ENCODE measurements around the gene SRP72. TPM values are rescaled to one million over a fixed set of nuclear protein-coding genes. Genes with fewer than 3 reads are reported as not detected.

SRP72 gene
- total and polyA plus RNA-seq, 2 donors (not counting 1 experiment from before 2014, with no cell fraction given), result 51.9 to 111 TPM

DNA sequence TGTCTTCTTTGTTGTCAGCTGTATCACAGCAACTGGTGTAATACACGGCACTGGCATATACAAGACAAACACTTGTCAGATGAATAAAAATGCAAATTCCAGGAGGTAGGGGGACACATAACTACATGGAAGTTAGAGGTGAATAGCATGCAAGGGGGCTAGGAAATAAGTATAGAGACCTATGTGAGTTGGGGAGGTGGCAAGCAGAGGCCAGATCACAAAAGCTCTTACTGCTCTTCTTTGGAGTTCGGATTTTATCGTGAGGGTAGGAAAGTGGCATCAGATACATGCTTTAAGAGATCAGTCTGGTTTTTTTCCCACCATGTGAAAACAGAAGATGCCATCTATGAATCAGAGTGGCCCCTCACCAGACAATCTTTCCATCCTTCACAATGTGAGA, 2.8 kb upstream of the SRP72 start:
- Histone ChIP-seq H4K20me1 (ENCODE audit: control insufficient read depth, insufficient read depth, low read length, poor library complexity, severe bottlenecking) (peaks cover 21% of the 10 kb centered on the region), H3K4me3 (ENCODE audit: control extremely low read depth in 1 of 5, extremely low read depth in 1 of 5, insufficient read depth in 1 of 5, low read depth in 2 of 5, low read length in 4 of 5) (no peak overlapping the region), H3K4me2 (replicated peaks; ENCODE audit: low read depth, low read length, poor library complexity, severe bottlenecking) (no peak overlapping the region), H3K4me1 (ENCODE audit: control insufficient read depth in 2 of 2, insufficient read depth in 2 of 2, low read length in 2 of 2) (peaks cover 30 to 34% of the 10 kb centered on the region in 2 donors), H3K9ac (ENCODE audit: low read length) (no peak overlapping the region), H2AFZ (ENCODE audit: insufficient read depth, low read depth, low read length, poor library complexity, severe bottlenecking) (no peak overlapping the region), H3K27me3 (replicated peaks in 1 of 4; ENCODE audit: control extremely low read depth in 1 of 4, control insufficient read depth in 3 of 4, insufficient read depth in 4 of 4, low read length in 3 of 4) (no peaks in the 10 kb centered on the region), H3K27ac (ENCODE audit: low read length in 2 of 2) (no peak overlapping the region), H3K79me2 (ENCODE audit: control insufficient read depth, insufficient read depth, low read length) (peaks cover 71% of the 10 kb centered on the region), H3K36me3 (replicated peaks in 1 of 2; ENCODE audit: control extremely low read depth in 1 of 2, control insufficient read depth in 1 of 2, extremely low read depth in 1 of 2, insufficient read depth in 2 of 2, low read length in 1 of 2) (peaks cover 0 to 20% of the 10 kb centered on the region in 2 experiments), H3K9me3 (ENCODE audit: control extremely low read depth in 1 of 3, control insufficient read depth in 2 of 3, insufficient read depth in 1 of 3, low read length in 2 of 3) (no peaks in the 10 kb centered on the region)
- Mint-ChIP-seq H3K4me3 (peak overlapping the region; percentile 9), H3K27me3 (no peaks in the 10 kb centered on the region), H3K27ac (no peak overlapping the region), H3K9me3 (ENCODE audit: insufficient read depth) (no peaks in the 10 kb centered on the region), H3K4me1 (peaks cover 50% of the 10 kb centered on the region)
- TF ChIP-seq CTCF (IDR thresholded peaks at IDR 0.05) (no peak), EZH2 (IDR thresholded peaks at IDR 0.05; ENCODE audit: borderline replicate concordance, insufficient read depth, low read depth, low read length, poor library complexity, severe bottlenecking) (no peak)
- ChIA-PET POLR2A (no interaction called here), CTCF (interaction anchor here (1.2 to 1.7 kb wide), 2 partner anchors 25 to 39 kb away, joined by 3 to 5 read pairs; no protein-coding TSS in a partner anchor)
- WGBS (ENCODE audit: insufficient coverage), result 100% methylated on average over 1 of the region's 3 CpGs
- ATAC-seq (ENCODE audit: low read depth), result no peak
- intact Hi-C loops (cut with micrococcal nuclease), result loop anchor here (10.0 kb wide), 3 partner anchors 610 to 1070 kb away; partner anchors contain the start of genes CLOCK, EXOC1 and TMEM165
- no peak for DNase-seq

DNA sequence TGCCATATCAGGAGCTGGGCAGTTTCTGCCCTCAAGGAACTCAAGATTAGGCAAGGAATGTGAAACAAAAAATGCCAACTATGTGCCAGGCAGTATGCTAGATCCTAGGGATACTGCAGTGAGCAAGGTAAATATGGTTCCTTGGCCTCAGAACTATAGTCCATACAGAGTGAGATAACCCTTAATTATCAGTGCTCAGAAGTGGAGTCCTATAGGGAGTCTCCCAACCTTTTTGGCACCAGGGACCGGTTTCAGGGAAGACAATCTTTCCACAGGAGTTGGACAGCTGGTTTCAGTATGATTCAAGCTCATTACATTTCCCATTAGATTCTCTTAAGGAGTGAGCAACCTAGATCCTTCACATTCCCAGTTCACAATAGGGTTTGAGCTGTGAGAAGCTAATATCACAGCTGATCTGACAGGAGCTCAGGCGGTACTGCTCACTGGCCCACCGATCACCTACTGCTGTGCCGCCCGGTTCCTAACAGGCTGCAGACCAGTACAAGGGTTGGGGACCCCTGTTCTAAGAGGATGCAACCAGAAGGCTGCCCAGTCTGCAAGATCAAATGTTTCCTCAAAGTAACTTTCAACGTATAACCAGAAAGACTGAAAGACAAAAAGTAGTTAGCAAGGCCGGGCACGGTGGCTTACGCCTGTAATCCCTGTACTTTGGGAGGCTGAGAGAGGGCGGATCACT, 1.7 kb upstream of the SRP72 start:
- 91% methylated on average over 8 of the region's 10 CpGs for WGBS (ENCODE audit: insufficient coverage)
- H3K4me1 Mint-ChIP-seq, result peaks cover 56% of the 10 kb centered on the region
- no peaks in the 10 kb centered on the region for H3K9me3 ChIP-seq (ENCODE audit: control extremely low read depth in 1 of 3, control insufficient read depth in 2 of 3, insufficient read depth in 1 of 3, low read length in 2 of 3)
- DNase-seq (no peak), ATAC-seq (ENCODE audit: low read depth) (no peak)
- POLR2A ChIA-PET, result interaction anchor here (0.6 to 2.9 kb wide), 2 partner anchors 30 to 64 kb away, joined by 4 to 35 read pairs; partner anchors contain the start of genes PAICS and PPAT
- peaks cover 21% of the 10 kb centered on the region for H4K20me1 ChIP-seq (ENCODE audit: control insufficient read depth, insufficient read depth, low read length, poor library complexity, severe bottlenecking)
- intact Hi-C loops (cut with micrococcal nuclease), result loop anchor here (2.0 to 10.0 kb wide), 5 partner anchors 65 to 1071 kb away; partner anchors contain the start of genes CLOCK, EXOC1 and TMEM165
- no peak overlapping the region for H2AFZ ChIP-seq (ENCODE audit: insufficient read depth, low read depth, low read length, poor library complexity, severe bottlenecking)
- peak overlapping the region; percentile 78 for H3K9ac ChIP-seq (ENCODE audit: low read length)
- no peaks in the 10 kb centered on the region for H3K9me3 Mint-ChIP-seq (ENCODE audit: insufficient read depth)
- peaks cover 75% of the 10 kb centered on the region for H3K79me2 ChIP-seq (ENCODE audit: control insufficient read depth, insufficient read depth, low read length)
- H3K4me3 ChIP-seq (ENCODE audit: control extremely low read depth in 1 of 5, extremely low read depth in 1 of 5, insufficient read depth in 1 of 5, low read depth in 2 of 5, low read length in 4 of 5), result peak overlapping the region in 1 of 5 experiments; percentile 85
- H3K4me2 ChIP-seq (replicated peaks; ENCODE audit: low read depth, low read length, poor library complexity, severe bottlenecking), result peak overlapping the region; percentile 77
- H3K36me3 ChIP-seq (replicated peaks in 1 of 2; ENCODE audit: control extremely low read depth in 1 of 2, control insufficient read depth in 1 of 2, extremely low read depth in 1 of 2, insufficient read depth in 2 of 2, low read length in 1 of 2), result peaks cover 0 to 15% of the 10 kb centered on the region in 2 experiments
- no peaks in the 10 kb centered on the region for H3K27me3 ChIP-seq (replicated peaks in 1 of 4; ENCODE audit: control extremely low read depth in 1 of 4, control insufficient read depth in 3 of 4, insufficient read depth in 4 of 4, low read length in 3 of 4)
- peaks cover 38 to 42% of the 10 kb centered on the region in 2 donors for H3K4me1 ChIP-seq (ENCODE audit: control insufficient read depth in 2 of 2, insufficient read depth in 2 of 2, low read length in 2 of 2)
- TF ChIP-seq CTCF (IDR thresholded peaks at IDR 0.05), result no peak
- no peak for TF ChIP-seq EZH2 (IDR thresholded peaks at IDR 0.05; ENCODE audit: borderline replicate concordance, insufficient read depth, low read depth, low read length, poor library complexity, severe bottlenecking)
- CTCF ChIA-PET, result interaction anchor here (0.6 to 2.0 kb wide), 9 partner anchors 8 to 79 kb away, joined by 3 to 9 read pairs (median 3); partner anchors contain the start of genes AASDH, PAICS and PPAT
- peak overlapping the region; percentile 99 for H3K4me3 Mint-ChIP-seq
- no peak overlapping the region for H3K27ac ChIP-seq (ENCODE audit: low read length in 2 of 2)
- peak overlapping the region; percentile 67 for H3K27ac Mint-ChIP-seq
- H3K27me3 Mint-ChIP-seq, result no peaks in the 10 kb centered on the region
